ENCODE measurements around the gene CTDP1.

Gene CTDP1

DNA sequence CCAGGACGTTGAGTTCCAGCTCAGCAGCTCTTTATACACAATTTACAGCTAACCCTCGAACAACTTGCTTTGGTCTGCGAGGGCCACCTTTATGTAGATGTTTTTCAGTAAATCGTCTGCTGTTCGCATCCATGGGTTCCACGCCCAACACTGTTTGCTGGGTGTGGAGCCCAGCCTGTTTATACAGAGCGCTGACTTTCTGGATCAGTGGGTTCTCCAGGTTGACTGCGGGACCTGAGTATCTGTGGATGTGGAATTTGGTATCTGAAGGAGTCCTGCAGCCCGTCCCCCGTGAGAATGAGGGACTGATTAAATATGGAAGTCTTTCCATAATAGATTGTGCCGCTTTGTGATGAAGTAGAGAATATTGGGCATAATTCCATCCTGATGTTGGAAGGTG is 2.9 kb downstream of the CTDP1 start:
- Histone ChIP-seq H3K9me3 (ENCODE audit: low read depth, low read length) (no peaks in the 10 kb centered on the region), H3K36me3 (ENCODE audit: insufficient read depth, low read length) (no peaks in the 10 kb centered on the region; the same call in 1 of the 2 replicates), H3K27ac (no peak overlapping the region), H3K4me3 (no peak overlapping the region), H3K9ac (ENCODE audit: insufficient read length) (no peak overlapping the region)
- TF ChIP-seq FOXP2 (optimal IDR thresholded peaks at IDR 0.05; ENCODE audit: control extremely low read depth, extremely low read length, insufficient read depth) (no peak), POLR2AphosphoS5 (IDR thresholded peaks at IDR 0.05; ENCODE audit: borderline replicate concordance, low read depth, low read length) (no peak), EZH2 (IDR thresholded peaks at IDR 0.05) (no peak)
- DNase-seq (ENCODE audit: low read depth, low spot score): no peak

DNA sequence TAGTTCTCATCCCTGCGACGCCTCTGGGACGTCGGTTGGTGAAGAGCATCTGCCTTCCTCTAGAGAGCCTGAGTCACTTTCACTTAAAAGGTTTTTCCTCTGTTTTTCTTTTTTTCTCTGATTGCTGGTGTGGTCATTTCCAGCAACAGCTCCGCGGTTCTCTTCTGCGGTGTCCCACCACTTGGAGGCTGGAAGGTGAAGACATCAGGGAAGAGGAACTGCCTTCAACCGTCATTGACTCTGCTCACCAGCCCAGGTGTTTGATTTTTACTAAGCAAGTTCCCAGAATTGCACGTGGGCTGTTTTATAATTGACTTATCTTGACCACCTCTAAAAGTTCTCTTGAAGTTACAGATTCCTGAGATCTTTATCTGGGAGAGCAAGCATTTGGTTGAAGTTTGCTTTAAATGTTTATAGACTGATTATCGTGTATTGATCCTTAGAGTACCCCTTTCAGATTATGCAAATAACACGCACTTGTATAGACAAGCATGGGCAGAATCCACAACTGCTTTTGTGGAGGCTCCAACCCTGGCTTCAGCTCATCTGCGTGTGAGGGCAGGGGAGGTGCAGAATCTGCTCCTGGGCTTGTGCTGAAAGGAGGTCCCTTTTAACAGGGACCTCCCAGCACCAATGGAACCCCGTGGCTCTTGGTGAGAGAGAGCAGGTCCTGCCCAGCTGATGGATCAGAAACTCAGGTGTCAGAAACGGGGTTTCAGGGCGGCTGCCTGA is 3.5 kb downstream of the CTDP1 start:
- Histone ChIP-seq H3K9me3 (ENCODE audit: low read depth, low read length) (no peaks in the 10 kb centered on the region), H3K4me3 (no peak overlapping the region), H3K27ac (no peak overlapping the region), H3K36me3 (ENCODE audit: insufficient read depth, low read length) (no peaks in the 10 kb centered on the region), H3K9ac (ENCODE audit: insufficient read length) (no peak overlapping the region)
- no peak for DNase-seq (ENCODE audit: low read depth, low spot score)
- no peak for TF ChIP-seq POLR2AphosphoS5 (IDR thresholded peaks at IDR 0.05; ENCODE audit: borderline replicate concordance, low read depth, low read length)
- TF ChIP-seq EZH2 (IDR thresholded peaks at IDR 0.05): no peak
- TF ChIP-seq FOXP2 (optimal IDR thresholded peaks at IDR 0.05; ENCODE audit: control extremely low read depth, extremely low read length, insufficient read depth): no peak

DNA sequence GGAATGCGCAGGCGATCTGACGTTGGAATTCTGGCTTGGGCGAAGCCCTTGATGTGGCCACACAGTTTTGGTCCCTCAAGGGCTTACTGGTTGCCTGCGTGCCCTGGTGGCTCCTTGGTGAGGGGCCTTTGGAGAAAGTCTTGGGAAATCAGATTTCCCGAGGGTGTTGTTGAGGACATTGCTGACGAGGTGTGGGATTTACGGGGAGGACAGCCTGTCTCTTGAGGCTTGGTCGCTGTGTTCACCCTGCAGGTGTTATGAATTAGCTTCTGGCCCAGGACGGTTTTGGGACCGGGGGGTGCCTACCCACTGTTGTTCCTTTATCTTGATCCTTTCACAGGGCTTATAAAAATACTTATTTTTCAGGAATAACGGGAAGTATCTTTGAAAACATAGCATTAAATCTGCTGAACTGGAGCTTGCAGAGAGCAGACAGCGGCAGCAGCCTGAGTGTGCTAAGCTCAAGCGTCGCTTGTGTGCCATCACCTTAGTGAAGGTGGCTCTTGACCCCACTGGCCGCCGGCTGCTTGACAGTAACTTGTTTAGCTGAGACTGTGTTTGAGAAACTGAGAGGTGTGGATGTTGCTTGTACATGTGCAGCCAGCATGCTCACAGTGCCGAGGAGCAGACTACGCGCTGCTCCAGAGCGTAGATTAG is 4.2 kb downstream of the CTDP1 start:
- Histone ChIP-seq H3K27ac (no peak overlapping the region), H3K36me3 (ENCODE audit: insufficient read depth, low read length) (no peaks in the 10 kb centered on the region), H3K9ac (ENCODE audit: insufficient read length) (no peak overlapping the region), H3K4me3 (no peak overlapping the region), H3K9me3 (ENCODE audit: low read depth, low read length) (no peaks in the 10 kb centered on the region)
- TF ChIP-seq EZH2 (IDR thresholded peaks at IDR 0.05): no peak
- no peak for TF ChIP-seq FOXP2 (optimal IDR thresholded peaks at IDR 0.05; ENCODE audit: control extremely low read depth, extremely low read length, insufficient read depth)
- no peak for TF ChIP-seq POLR2AphosphoS5 (IDR thresholded peaks at IDR 0.05; ENCODE audit: borderline replicate concordance, low read depth, low read length)
- no peak for DNase-seq (ENCODE audit: low read depth, low spot score)

DNA sequence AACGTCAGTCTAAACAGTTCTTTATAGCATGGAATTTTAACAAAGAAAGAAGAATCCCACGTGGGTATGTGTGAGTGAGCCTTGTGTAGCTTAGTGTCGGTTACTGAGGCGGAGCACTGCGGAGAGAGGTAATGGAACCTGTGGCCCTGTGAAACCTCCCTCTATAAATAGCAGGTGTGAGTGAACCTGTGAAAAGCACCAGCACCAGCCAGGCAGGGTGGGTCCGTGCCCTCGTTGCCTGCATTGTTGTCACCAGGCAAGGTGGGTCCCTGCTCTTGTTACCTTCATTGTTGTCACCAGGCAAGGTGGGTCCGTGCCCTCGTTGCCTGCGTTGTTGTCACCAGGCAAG is 4.7 kb downstream of the CTDP1 start:
- no peak for DNase-seq (ENCODE audit: low read depth, low spot score)
- no peak overlapping the region for H3K27ac ChIP-seq
- H3K9ac ChIP-seq (ENCODE audit: insufficient read length): no peak overlapping the region
- no peaks in the 10 kb centered on the region for H3K9me3 ChIP-seq (ENCODE audit: low read depth, low read length)
- H3K36me3 ChIP-seq (ENCODE audit: insufficient read depth, low read length): no peaks in the 10 kb centered on the region
- TF ChIP-seq FOXP2 (optimal IDR thresholded peaks at IDR 0.05; ENCODE audit: control extremely low read depth, extremely low read length, insufficient read depth) (no peak), POLR2AphosphoS5 (IDR thresholded peaks at IDR 0.05; ENCODE audit: borderline replicate concordance, low read depth, low read length) (no peak), EZH2 (IDR thresholded peaks at IDR 0.05) (no peak)
- no peak overlapping the region for H3K4me3 ChIP-seq

DNA sequence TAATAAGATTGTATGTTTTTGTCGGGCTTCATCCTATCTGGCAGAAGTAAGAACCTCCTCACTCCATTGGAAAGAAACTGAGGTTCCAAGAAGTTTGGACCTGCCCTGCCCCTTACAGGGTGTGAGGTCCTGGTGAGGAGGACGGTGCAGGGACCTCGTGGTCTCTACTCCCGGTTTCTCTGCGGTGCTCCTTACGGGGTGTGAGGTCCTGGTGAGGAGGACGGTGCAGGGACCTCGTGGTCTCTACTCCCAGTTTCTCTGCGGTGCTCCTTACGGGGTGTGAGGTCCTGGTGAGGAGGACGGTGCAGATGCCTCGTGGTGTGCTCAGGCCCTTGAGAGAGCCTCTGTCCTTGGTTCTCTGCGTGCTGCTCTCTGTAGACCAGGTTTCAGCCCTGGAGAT is 5.2 kb downstream of the CTDP1 start:
- Histone ChIP-seq H3K9me3 (ENCODE audit: low read depth, low read length) (no peaks in the 10 kb centered on the region), H3K4me3 (no peak overlapping the region), H3K27ac (no peak overlapping the region), H3K9ac (ENCODE audit: insufficient read length) (no peak overlapping the region), H3K36me3 (ENCODE audit: insufficient read depth, low read length) (no peaks in the 10 kb centered on the region)
- TF ChIP-seq EZH2 (IDR thresholded peaks at IDR 0.05) (no peak), POLR2AphosphoS5 (IDR thresholded peaks at IDR 0.05; ENCODE audit: borderline replicate concordance, low read depth, low read length) (no peak), FOXP2 (optimal IDR thresholded peaks at IDR 0.05; ENCODE audit: control extremely low read depth, extremely low read length, insufficient read depth) (no peak)
- no peak for DNase-seq (ENCODE audit: low read depth, low spot score)

DNA sequence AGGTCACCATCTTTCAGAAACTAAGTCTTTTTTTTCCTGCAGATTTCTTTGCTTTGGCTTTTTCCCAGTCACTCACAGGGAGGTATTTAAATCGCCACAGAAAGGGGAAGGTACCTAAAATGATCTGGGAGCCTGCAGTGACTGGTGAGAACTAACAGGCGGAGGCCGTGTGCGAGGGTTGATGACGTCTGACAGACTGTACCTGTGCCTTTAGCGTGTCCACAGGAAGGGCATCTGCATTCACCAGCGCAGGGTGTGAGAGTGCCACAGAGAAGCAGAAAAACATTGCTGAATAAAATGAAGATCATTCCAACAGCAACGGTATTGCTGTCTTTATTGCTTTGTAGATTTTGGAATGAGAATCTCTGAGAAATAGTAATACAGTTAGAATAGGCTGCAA is 5.7 kb downstream of the CTDP1 start:
- H3K9me3 ChIP-seq (ENCODE audit: low read depth, low read length): no peaks in the 10 kb centered on the region
- H3K9ac ChIP-seq (ENCODE audit: insufficient read length): no peak overlapping the region
- DNase-seq (ENCODE audit: low read depth, low spot score): no peak
- H3K27ac ChIP-seq: no peak overlapping the region
- TF ChIP-seq FOXP2 (optimal IDR thresholded peaks at IDR 0.05; ENCODE audit: control extremely low read depth, extremely low read length, insufficient read depth) (no peak), EZH2 (IDR thresholded peaks at IDR 0.05) (no peak), POLR2AphosphoS5 (IDR thresholded peaks at IDR 0.05; ENCODE audit: borderline replicate concordance, low read depth, low read length) (no peak)
- no peak overlapping the region for H3K4me3 ChIP-seq
- H3K36me3 ChIP-seq (ENCODE audit: insufficient read depth, low read length): no peaks in the 10 kb centered on the region

DNA sequence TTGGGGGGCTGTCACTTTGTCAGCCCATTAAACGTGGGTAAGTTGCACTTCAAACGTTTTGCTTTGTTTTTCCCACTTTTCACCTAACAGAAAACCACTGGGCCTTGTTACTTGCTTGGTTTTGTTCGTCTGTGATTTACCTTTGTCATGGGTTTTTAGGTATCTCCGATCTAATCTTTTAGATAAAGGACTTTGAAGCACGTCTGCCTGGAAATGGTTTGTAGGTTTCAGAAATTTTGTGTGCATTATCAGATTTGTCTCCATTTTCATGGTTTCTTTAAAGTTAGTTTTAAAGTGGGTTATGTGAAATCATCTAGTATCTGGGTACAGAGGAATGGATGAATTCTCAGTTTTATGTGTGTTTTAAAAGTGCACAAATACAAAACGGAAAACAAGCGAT is 6.4 kb downstream of the CTDP1 start:
- Histone ChIP-seq H3K9me3 (ENCODE audit: low read depth, low read length) (no peaks in the 10 kb centered on the region), H3K9ac (ENCODE audit: insufficient read length) (no peak overlapping the region), H3K36me3 (ENCODE audit: insufficient read depth, low read length) (no peaks in the 10 kb centered on the region), H3K27ac (no peak overlapping the region), H3K4me3 (no peak overlapping the region)
- no peak for DNase-seq (ENCODE audit: low read depth, low spot score)
- no peak for TF ChIP-seq EZH2 (IDR thresholded peaks at IDR 0.05)
- TF ChIP-seq FOXP2 (optimal IDR thresholded peaks at IDR 0.05; ENCODE audit: control extremely low read depth, extremely low read length, insufficient read depth): no peak
- TF ChIP-seq POLR2AphosphoS5 (IDR thresholded peaks at IDR 0.05; ENCODE audit: borderline replicate concordance, low read depth, low read length): no peak

DNA sequence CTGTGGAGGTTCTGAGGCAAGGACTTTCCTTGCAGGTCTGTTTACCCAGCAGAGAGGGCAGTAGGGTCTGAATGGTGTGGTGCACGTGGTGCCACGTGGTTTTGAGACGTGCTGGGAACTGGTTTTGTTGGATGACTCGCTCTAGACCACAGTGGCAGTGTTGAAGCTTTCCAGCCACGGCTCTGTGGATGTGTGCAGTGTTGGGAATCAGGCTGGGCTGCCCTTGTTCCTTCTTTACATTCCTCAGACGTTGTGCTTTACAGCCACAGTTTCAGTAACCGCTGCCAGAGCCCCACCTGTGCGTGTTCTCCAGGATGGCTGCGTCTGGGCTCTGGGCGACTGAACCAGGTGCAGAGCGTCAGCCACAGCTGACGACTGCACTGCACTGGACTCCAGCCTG is 8.2 kb downstream of the CTDP1 start:
- no peak overlapping the region for H3K9ac ChIP-seq (ENCODE audit: insufficient read length)
- H3K36me3 ChIP-seq (ENCODE audit: insufficient read depth, low read length): no peaks in the 10 kb centered on the region
- DNase-seq (ENCODE audit: low read depth, low spot score): no peak
- H3K27ac ChIP-seq: no peak overlapping the region
- no peaks in the 10 kb centered on the region for H3K9me3 ChIP-seq (ENCODE audit: low read depth, low read length)
- no peak overlapping the region for H3K4me3 ChIP-seq
- TF ChIP-seq FOXP2 (optimal IDR thresholded peaks at IDR 0.05; ENCODE audit: control extremely low read depth, extremely low read length, insufficient read depth) (no peak), POLR2AphosphoS5 (IDR thresholded peaks at IDR 0.05; ENCODE audit: borderline replicate concordance, low read depth, low read length) (no peak), EZH2 (IDR thresholded peaks at IDR 0.05) (no peak)
